HG02642 (cell line): Measurements from ENCODE around the gene MINDY4.

ENCODE experiments used
- ATAC-seq: cut with Tn5 transposase; IDR thresholded peaks from one replicate; pipeline ENCODE4 v1.9.1; 2021; ENCODE audit warnings: mild to moderate bottlenecking; ENCODE audit not compliant: unreplicated experiment, poor library complexity

The MINDY4 gene

DNA sequence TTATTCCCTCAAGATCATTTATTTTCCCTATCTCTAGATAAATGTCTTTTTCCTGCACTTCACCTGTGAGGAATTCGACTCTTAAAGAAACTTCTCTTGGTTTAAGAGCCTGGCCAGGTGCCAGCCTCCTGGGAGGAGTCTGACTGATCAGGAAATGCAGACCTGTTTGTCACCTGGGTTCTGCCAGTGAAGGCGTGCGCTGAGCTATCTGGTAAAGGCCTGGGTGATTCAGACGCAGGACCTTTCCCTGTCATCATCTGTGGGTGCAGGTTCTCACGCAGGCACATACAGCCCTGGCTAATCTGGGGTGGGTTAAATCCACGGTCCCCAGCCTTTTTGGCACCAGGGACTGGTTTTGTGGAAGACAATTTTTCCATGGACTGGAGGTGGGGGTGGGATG lies 75.2 kb downstream of the MINDY4 start:
- ATAC-seq = no peak

DNA sequence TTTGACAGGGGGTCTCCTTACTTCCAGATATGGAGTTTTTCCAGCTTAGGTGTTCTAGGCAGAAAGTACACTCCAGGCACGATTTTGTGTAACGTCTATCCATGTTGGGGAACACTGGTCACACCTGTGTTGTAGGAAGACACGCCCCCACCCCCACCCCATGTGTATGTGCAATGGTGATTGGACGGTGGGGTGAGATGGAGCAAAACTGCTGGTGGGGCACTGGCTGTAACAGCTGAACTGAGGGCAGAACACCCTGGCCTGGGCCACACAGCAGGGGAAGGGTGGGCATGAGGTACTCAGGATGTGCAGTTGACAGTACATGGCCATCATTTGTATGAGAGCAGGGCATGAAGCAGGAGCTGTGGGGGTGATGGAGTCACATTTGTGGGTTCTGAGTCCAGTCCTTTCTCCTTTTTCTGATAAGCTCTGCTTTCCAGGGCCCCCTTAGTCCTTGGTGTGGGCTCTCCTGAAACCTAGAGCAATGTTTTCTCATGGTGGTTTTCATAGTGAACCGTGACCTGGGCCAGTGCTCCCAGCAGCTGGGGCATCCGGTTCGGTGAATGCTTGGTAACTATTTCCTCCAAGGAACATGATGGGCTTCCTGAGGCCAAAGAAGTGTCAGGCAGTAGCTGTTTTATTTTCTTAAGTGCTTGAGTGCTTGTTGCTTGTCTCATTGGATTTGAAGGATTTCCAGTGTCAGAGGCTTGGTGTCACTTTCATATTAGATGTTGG lies 77.1 kb downstream of the MINDY4 start:
- no peak for ATAC-seq

DNA sequence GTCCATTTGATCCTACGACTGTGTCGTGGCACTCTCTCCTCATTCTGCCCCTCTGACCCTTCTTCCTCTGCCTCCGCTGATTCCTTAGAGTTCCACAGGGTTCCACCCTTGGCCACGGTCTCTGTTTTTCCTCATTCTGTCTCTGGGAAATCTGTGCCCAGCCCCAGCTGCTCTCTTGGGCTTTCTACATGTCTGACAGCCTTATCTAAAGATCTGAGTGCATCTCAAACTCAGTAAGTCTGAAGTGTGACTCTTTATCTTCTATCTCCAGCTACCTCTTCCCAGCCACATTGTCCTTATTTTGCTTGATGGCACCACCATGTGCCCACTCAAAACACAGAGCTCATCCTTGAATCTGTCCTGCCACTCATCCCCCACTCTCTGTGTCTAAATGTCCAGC lies 78.3 kb downstream of the MINDY4 start:
- ATAC-seq = no peak

DNA sequence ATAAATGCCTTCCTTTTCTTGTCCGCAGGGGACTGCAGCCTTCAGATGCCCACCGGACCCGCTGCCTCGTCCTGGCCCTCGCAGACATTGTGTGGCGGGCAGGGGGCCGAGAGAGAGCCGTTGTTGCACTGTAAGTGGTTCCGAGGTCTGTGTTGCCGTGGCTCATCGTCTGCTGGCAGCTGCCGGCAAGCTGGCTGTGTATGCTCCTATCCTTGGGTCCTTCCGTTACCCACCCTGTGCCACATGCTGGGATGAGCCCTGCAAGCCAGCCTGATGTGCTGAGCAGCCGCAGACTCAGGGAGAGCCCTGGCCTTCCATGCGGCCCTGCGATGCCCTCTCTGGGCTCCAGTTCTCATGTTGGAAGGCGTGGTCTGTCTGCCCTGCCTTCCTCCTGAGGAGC lies 79.2 kb downstream of the MINDY4 start:
- ATAC-seq = no peak

DNA sequence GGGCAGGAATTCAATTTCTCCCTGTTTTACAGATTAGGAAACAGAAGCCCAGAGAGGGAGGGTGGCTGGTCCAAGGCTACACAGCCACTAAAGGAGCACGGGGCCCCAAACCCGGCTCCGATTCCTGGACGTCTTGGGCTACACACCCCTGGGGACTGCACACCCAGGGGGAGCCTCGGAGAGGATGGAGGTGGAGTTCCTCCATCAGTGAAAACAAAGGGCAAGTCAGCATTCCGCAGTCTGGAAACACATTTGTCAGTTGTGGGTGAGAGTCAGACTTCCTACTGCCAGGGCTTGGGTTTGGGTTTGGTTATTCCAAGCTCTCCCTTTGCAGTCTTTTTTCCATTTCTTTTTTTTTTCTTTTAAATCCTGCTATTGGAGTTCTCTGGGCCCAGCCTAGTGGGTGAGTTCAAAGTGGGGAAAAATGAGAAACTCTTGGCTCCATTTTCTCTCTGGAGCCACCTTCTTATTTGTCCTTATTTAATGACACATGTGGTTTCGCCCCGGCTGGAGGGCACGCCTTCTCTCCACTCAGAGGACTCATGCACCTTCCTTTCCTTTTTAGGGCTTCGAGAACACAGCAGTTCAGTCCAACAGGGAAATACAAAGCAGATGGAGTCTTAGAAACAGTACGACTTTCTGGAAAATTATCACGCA lies 80.6 kb downstream of the MINDY4 start:
- ATAC-seq = no peak

DNA sequence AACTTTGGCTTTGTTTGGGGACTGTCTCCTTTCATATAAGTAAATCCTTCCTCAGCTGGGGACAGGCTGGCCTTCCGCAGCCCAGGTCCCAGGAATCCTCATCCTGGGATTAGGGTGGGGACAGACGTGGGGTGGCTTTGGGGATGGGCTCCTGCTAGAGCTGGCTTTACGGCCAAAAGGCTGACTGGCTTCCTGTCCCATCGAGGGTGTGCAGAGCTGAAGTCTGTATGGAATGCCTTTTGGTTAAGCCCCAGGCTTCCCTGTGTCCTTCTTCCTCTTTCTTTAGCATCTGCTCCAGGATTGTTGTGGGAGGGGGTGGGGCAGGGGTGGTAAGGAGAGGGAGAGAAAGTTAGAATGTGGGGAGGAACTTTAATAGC lies 81.1 kb downstream of the MINDY4 start:
- no peak for ATAC-seq

DNA sequence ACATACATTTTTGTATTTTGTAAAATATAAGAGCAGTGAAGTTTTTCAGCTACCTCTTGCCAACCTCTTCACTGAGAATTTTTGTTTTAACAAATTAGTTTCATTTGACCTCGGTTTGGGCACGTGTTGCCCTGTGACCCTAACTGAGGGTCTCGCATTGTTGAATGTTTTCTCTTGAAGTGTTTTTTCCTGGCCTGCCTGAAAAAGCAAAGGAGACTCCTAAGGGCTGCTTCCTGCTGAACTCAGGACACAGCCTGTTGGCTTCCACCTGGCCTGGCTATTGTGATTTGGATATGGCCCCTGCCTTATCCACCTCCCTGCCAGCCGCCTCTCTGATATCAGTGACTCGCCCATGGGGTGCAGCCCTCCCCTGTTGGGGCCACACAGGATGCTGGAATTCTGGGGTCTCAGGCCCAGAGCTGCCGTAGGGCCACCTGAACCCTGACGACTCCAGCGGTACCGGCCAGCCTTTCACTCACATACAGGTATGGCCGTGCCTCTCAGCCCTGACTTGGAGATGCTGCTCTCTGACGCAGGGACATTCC lies 81.6 kb downstream of the MINDY4 start:
- no peak for ATAC-seq

DNA sequence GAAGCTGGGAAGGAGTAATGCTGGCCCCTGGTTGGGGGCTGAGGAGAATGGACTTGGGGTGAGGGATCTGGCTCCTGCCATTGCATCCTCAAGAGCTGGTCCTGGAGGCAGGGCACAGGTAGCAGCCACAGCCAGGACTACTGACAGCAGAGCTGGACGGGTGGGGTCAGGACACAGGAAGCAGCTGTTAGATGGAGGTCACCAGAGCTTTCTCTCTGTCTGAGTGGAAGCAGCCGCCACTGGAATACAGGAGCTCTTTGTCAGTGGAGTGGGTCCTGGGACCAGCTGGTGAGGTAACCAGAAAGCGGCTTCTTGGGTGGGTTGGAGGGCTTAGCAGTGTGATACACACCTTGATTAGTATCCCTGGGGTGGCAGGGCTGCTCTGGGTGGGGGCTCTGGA lies 82.4 kb downstream of the MINDY4 start:
- no peak for ATAC-seq

DNA sequence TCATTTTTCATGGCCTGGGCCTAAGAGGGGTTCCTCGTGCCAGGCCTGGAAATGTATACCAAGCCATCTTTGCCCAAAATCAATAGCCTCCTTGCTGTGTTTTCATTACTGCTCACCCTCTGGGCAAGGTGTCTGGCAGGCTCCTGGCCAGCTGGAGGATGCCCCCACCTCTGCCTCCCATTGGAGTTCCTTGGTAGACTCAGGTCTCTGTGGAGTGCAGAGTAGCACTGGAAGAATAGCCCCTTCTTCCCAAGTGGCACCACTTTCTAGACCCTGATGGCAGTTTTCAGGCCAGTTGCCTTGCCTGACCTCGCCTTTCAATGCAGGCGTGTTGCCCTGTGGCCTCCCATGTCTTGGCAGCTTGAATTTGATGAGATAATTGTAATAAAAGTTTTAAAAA lies 84.7 kb downstream of the MINDY4 start:
- ATAC-seq = no peak

DNA sequence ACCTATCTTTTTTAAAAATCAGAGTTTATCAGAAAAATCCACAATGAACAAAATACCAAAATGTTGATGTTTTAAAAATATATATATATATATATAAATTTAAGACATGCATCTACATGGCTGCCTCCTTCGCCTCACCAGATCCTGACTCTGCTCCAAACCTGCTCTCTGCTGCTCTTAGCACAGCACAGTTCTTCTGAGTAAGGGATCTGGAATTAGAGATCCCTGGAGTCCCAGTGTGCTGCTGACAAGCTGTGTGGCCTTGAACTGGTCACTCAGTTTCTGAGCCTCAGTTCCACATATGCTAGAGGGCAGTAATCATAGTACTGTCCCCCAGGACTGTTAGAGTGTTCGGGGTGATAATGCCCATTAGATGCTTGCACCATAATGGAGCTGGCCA lies 87.4 kb downstream of the MINDY4 start:
- no peak for ATAC-seq

DNA sequence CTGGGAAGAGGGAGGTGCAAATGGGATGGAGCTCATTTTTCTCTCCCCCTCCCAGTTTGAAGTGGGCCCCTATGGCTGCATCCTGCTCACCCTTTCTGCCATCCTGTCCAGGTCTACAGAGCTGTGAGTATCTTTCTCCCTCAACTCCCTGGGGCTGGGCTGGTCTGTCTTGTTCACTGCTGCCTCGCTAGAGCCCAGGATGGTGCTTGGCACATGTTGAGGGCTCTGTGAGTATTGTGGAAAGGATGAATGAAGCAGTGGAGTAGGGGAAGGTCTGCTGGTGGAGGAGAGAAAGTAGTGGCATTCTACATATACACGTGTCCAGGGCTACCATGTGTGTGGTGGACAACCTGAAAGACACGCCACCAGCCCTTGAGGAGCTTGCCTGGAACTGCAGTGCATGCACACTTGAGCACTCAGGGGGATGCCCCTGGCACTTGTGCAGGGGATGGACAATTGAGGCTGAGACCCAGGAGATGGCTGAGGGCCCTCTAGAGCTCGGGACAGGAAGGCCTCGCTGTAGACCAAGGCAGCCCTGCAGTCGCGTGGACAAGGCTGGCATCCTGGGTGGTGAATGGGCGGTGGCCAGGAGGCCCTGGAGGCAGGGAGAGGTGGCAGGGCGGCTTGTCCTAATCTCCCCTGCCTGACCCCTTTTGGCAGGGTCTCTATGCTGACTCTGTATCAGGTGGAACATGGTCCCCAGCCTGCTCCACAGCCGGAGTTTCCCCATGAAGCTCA lies 88.2 kb downstream of the MINDY4 start:
- no peak for ATAC-seq

DNA sequence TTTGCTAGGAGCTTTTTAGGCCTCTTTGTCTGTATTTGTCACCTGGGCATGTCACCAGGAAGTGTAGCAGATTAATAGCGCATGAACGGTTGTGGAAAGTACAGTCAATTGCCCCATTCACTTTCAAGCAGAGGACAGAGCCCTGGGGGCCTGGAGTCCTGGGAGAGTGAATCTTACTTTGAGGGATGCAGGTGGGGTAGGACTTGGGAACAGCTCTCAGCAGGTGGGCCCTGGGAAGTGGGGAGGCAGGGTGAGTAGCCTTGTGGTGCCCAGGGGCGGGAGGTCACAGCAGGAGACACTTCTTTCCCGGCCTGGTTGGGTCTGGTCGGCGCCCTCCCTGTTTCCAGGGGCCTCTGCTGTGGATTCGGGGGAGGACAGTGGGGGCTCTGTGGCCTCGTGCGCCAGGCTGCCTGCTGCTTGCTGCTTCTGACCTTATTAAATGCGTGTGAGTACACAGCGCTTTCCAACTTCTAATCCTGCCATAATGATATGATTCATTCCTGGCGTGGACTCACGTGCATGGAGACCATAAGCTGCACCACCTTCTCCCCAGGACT lies 88.8 kb downstream of the MINDY4 start:
- no peak for ATAC-seq

DNA sequence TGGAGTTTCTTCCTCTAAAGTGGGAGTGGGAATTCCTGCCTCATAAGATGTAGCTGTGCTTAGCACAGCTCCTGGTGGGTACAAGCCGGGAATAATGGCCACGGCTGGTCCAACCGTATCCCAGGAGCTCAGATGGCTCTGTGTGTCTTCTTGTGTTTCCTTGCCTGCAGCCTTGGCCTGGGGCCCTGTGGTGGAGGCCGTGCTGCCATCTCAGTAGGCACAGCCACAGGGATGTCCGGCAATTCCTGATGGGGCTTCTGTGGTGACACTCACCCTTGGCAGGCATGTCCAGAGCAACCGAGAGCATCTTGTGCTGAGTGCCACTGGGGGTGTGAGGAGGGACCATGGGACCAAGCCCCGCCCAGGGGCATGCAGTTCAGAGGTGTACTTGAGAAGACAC lies 90.4 kb downstream of the MINDY4 start:
- ATAC-seq = no peak

DNA sequence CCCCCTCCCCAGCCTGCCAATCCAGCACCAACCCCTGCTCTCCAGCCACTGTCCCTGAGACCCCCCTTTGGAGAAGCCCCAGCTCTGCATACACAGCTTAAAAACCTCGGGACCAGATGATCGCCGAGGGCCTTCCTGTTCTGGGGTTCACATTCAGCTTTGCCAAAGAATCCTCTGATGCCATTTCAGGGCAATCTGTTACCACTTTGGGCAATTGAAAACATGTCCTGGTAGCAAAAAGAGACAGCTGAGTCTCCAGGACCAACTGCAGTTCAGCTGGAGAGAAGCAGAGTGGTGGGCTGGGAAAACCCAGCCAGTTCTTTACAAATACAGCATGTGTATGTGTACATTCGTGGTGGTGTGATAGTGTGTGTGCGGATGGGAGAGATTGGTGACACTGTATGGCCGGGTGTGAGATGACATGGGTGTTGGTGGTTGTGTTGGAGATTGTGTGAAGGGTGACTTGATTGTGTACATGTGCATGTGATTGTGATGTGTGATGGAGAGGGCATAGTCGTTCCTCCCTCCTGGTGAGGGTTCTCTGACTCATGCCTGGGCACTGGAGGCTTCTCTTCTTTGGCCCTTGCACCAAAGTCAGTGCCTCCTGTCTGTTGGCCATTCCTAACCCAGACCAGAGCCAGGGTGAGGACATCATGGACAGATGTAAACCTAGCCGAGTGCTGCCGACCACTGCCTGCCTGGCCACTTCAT lies 91.9 kb downstream of the MINDY4 start:
- ATAC-seq = no peak

DNA sequence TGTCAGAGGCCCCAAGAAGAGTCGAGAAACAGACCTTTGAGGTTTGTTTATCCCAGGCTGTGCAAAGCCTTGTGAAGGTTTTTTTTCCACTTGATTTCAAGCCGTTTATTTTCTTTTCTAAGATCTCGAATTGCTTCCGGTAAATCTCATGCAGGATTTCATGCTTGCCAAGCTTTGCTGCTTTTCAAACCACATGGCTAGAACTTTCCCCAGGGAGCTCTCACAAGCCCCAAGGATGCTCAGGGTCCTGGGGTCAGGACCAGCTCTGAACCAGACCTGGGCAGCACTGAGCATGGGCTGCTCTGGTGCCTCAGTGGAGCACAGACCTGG lies 92.5 kb downstream of the MINDY4 start:
- no peak for ATAC-seq

DNA sequence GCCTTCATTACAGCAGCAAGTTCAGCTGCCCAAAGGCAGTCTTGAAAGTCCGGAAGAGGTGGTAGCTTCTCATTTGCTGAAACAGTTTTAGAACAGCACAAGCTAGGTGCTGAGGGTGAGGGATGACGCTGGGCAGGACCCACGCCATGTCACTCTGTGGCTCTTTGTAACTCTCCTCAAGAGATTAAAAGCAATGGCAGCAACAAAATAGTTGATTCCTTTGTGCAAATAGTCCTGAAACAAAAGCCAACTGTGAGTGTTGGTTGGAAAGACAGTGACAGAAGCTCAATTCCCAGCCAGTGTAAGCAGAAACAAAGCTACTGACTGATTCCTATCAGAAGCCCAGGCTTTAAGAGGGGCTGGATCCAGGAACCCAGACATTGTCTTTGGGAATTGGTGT lies 92.9 kb downstream of the MINDY4 start:
- ATAC-seq = no peak

DNA sequence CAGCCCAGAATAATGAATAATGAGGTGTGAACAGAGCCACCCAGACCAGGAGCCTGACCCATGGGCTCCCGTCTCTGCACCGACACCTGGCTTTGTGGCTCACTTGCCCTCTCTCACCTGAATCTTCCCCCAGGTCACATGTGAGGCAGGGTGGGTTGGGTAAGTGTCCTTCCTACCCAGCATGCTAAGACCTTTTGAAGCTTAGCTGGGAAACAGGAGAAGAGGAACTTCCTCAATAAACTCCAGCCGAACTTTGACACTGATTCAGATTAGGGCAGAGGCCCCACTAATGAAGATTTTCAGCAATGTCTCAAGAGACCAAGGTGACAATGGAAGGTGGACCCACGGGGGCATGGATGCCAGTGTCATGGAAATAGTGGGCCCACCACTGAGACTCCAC lies 93.9 kb downstream of the MINDY4 start:
- no peak for ATAC-seq

DNA sequence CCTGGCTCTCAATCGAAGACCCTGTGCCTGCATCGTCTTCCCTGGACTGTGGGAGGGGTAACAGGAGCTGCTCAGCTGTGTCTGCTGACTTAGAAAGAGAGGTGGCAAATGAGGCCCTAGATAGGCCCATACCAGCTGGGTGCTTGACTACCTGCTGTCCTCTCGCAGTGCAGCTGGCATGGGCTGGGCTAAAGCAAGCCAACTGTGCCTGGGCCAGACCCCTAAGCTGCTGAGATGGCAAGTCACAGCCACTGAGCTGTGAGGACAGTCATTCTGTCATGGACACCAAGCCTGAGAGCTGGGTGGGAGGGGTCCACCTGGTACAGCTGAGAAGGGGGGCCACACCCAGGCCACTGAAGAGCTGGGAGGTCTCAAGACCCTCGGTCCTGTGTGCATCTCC lies 94.6 kb downstream of the MINDY4 start:
- ATAC-seq = no peak

DNA sequence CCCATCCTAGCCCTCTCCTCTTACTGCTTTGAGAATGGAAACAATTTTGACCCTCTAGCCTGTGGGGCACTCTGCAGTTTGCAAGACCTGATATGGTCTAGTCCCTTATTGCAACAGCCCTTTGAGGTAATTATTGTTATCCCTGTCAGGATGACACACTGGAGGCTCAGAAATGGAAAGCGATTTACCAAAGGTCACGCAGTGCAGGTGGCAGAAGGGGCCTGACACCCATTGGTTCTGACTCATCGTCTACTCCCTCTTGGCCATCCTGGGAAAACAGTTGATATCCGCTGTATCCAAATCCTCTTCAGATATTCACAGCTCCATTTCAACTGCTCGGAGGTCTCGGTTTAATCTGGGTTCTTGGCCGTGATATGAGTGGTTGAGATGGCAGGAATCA lies 95.7 kb downstream of the MINDY4 start:
- ATAC-seq = no peak

DNA sequence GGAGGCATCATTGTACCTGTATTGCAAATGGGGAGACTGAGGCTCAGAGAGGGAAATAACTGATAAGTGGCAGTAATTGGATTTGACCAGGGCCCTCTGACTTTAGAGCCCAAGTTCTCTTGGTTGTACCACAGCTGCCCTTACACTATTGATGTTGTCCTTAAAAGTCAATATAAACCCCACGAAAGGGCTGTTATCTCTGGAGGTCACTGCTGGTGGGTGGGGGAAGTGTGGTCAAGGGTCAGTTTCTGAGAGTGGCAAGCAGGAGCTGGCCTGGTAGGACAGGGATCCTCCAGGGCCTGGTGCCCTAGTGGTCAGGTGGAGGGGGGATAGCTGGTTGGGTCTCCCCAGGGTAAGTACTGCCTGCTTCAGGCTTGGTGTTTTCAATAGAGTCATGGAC lies 96.3 kb downstream of the MINDY4 start:
- no peak for ATAC-seq
